AG08396 (cell line): ENCODE data around the gene ELF4.

Experiments used
- DNase-seq: peaks from one replicate; pipeline ENCODE4 v3.0.0; 2012; ENCODE audit warnings: low spot score, mixed read lengths

ELF4 gene

GRCh38 chrX:130083656-130084382 is 26.5 kb downstream of the ELF4 start:
- no peak for DNase-seq

DNA sequence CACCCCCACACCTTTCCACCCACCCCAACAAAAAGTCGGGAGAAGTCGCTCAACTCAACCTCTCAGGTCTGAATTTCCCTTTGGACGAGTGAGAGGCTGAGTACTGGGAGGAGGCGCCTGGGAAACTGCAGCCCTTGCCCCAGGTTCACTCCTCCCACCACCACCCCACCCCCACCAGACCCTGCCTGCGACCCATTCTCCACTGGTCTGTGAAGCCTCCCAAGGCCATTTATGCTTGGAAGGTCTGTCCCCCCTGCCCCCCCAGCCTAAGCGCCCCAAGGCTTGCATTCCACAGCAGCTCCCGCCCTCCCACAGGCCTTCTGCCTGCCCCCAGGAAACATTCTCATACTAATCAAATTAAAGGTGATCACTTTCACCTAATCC is 27.2 kb downstream of the ELF4 start:
- DNase-seq: no peak

DNA sequence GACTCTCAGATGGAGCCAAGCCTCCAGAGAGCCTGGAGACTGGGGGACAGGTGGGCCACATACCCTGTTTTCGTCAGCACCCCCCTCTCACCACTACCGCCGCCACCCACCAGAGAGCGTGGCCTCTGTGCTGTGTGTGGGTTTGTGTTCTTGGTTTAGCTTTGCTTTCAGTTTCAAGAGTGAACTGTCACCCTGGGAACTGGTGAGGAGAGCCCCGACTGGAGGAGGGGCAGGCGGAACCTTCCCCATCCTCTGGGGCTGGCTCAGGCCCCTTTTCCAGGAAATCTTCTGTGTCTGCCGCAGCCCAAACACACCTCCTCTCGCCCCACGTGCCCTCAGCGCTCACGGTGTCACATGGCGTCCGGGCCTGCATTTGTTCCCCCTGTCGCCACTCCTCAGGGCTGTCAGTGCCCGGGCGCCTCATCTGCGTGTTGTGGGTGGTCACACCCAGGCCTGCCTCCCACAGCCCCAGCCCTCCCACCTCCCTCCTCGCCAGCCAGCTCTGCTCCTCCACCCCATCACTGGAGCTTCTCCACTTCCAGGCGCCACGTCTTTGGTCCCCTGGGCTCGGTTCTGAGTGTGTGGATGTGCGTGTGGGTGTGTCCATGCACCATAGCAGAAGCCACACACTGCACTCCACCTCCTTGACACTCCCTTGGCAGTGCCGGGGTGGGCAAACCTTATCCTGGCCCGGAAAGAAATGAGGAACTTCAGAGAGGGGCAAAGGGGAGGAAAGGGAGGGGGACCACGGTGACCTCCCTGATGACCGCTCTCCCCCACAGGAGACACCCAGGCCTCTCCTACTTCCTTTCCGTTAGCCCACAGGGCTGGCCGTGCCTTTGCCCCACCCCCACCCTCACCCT is 27.8 kb downstream of the ELF4 start:
- no peak for DNase-seq

DNA sequence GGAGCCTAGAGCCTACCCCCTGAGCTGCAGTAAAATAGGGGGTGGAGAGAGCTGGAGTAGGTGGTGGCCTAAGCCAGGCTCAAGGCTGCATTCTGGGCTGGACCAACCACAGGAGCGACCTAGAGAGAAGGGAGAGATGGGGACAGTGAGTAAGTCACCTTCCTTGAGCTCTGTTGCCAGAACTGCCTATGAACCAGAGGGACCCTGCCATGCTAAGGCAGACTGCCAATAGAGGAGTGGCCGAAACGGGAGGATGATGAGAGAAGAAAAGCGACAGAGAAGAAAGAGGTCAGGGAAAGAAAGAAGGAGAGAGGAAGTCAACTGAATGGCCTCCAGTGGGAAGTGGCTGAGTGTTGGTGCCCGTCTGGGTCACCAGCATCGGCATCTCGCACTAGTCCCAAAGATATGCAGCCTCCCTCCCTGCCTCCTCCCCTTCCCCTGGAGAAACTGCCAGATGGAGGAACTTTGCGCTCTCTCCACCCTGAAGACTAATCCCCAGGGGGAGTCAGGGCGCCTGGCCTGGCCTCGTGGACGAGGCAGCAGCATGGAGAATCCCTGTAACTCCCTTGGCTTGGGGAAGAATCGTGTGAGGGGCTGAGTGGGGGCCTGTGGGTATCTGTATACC is 28.8 kb downstream of the ELF4 start:
- DNase-seq: no peak

DNA sequence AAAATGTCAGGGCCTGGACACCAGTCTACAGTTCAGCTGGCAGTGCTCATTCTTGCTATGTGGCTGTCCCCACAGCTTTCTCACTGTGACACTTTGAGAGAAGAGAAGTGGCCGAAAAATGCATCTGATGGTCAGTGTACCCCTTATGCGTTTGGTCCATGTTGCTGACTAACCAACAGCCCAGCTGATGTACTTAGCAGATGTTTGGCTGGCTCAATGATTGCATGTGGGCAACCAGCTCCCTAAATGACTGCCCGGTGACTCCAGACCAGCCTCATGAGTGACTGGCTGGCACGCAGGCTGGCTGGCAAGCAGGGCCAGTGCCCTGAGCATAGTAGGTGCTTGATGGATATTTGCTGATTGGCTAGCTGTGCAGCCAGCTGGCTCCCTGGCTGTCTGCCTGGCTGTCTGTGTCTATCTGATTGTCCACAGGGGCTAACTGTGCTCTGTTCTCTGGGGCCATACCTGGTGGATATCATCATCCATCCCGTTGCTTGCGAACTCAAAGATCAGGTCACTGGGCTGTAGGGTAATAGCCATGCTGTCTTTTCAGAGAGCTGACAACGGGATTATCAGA is 29.4 kb downstream of the ELF4 start:
- DNase-seq: no peak

DNA sequence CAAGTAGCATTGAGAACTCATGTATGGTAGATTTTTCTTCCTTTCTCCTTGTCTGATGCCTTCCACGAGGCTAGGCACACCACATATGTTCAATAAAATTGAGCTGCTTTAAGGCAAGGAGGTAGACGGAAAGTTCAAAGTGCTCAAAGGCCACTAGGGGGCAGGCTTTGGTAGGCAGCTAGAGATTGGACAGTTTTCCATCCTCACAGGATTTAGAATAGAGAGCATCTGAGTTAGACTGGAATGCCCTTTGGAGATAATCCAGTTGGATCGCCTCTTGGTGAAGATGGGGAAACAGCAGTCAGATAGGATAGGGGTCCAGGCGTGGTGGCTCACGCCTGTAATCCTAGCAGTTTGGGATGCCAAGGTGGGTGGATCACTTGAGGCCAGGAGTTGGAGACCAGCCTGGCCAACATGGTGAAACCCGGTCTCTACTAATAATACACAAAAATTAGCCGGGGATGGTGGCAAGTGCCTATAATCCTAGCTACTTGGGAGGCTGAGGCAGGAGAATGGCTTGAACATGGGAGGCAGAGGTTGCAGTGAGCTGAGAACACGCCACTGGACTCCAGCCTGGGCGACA is 30.4 kb downstream of the ELF4 start:
- DNase-seq: peak; percentile 80

DNA sequence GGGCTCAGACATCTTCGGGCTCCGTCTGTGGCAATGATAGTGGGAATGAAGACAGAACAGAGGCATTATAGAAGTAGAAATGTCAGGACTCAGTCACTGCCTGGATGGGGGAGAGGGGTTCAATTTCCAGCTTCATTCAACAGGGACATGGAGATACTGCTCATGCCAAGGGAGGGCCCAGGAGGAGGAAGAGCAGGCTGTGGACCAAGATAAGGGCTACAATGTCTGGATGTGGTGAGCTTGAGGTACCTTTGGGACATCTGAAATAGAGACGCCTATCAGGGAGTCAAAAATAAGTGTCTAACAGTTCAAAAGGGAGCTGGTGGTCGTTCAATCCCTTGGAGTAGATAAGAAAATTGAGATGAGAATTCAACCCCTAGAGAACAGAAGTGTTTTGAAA is 34.5 kb downstream of the ELF4 start:
- no peak for DNase-seq

GRCh38 chrX:130072345-130072740 is 38.0 kb downstream of the ELF4 start:
- no peak for DNase-seq

GRCh38 chrX:130071611-130072344 is 38.5 kb downstream of the ELF4 start:
- no peak for DNase-seq

GRCh38 chrX:130066975-130067615 is 43.2 kb downstream of the ELF4 start:
- DNase-seq: no peak

DNA sequence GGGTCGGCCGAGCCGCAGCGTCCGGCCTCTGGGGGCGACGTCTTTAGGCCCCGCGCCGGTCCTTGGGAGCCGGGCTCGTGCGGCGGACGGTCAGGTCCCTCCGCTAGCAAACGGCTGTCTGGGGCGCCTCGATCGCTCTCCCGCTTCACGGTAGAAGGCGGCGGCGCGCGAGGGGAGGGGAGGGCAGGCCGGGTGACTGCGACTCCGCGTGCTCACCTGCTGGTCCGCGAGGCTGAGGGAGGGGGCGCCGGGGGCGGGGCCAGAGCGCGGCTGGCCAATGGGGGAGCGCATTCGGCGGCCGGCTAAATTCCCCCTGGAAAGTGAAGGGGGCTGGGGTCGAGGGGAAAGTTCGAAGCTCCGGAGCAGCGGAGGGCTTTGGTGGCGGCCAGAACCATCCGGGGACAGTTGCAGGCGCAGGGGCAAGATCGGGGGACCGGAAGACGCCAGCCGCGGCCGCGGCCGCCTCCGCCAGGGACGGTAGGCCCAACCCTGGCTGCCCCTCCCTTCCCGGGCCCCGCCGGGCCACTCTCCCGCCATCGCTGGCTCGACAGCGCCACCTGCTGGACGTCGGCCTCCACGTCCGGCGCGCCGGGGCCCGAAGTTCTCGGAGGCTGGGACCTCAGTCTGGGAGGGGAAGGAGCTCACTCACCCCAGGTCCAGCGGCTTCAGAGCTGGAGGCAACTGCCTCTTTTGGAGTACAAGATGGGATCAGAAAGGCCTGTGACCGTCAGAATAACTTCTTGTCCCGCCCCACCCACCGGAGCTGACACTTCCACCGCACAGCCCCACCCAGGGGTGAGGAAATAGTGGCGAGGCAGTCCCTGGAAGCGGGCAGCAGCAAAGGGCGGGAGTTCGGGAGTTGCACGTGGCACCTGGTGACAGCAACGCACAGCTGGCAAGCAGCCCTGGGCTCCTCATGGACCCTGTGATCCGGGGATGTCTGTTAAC is 49.9 kb downstream of the ELF4 start:
- peak; percentile 93 for DNase-seq

DNA sequence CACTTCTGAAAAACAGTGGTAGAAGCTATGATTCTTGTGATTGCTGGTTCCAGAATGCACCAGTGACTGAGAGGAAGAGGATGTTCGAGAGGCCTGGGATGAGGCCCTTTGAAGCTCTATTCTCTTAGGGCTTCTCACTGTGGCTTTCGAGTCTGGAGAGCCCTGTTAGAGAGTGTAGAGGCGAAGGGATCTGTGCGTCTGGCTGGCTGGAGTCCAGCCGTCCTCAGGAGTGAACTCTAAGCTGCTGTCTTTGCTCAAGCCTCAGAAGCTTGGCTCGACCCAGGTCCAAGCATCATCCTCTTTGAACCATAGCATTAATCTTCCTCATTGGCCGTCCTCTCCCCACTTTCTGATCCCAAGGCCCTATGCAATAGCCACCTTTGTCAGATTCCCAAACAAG is 51.6 kb downstream of the ELF4 start:
- DNase-seq: no peak

GRCh38 chrX:130057209-130057608 is 53.1 kb downstream of the ELF4 start:
- DNase-seq: no peak

DNA sequence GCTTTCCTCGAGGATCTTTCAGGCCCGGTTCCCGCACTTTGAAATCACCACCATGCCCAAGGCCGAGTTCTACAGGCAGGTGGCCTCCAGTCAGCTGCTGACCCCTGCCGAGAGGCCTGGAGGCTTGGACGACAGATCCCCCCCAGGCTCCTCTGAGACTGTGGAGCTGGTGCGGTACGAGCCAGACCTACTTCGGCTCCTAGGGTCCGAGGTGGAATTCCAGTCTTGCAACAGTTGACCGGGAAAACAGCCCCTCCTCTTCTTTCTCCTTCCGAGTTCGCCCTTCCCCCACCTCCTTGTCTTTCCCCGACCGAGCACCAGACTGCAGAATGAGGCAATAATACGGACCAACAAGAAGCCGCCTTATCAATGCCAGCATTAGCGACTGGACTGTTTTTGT is 54.4 kb downstream of the ELF4 start:
- DNase-seq: no peak

- peak; percentile 72 for DNase-seq
Observed at GRCh38 chrX:130055103-130055502, 55.2 kb downstream of the ELF4 start.

DNA sequence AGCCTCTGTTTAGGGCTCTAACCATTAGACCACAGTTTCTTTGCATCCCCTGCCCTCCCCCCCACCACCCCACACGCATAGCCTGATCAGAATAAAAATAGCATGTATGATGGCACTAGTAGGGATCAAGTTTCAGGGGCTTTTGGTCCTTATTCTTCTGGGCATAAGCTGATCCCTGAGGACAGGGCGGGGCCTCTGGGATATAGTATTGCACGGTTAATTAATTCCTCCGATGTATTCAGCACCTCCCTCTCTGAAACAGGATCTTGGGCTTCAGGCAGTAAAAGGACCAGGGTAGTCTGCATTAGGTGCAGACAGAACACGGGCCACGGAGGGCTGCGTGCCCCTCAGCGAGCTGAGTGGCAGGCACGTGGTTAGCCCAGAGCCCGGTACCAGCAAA is 57.1 kb downstream of the ELF4 start:
- DNase-seq: no peak

- no peak for DNase-seq
Observed at GRCh38 chrX:130051176-130051845, 59.0 kb downstream of the ELF4 start.

DNA sequence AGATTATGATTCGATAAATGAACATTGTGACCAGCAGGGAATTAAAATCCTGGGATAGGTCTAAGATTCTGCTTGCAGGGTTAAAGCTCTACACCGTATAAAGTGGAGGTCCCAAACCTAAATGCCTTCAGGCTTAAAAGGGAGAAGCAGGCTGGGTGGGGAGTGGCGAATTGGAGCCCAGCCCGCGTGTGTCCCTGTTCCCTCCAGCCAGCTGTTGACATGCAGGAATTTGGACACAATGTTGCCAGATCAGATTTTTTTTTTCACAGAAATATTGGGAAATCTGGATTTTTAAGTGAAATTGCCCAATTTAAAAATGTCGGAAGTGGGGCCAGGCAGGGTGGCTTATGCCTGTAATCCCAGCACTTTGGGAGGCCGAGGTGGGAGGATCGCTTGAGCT is 60.5 kb downstream of the ELF4 start:
- no peak for DNase-seq

GRCh38 chrX:130048686-130049222 is 61.5 kb downstream of the ELF4 start:
- no peak for DNase-seq
